Lung (tissue), 12 donors: Measurements from ENCODE around the gene CENPT. TPM values are rescaled to one million over a fixed set of nuclear protein-coding genes. Genes with fewer than 3 reads are reported as not detected.

Experiments
- ATAC-seq: fragments of 200-7000 bp; cut with Tn5 transposase; one replicate; pipeline ENCODE4 v1.9.1; 2020; ENCODE audit warnings: moderate number of reproducible peaks; ENCODE audit not compliant: insufficient read depth, low FRiP score
- DNase-seq, 3 donors: peaks; one replicate each; pipeline ENCODE4 v3.0.0-alpha.2; 2013 to 2017
- H3K27ac ChIP-seq, 2 donors: one replicate each; pipeline ENCODE4 v1.5.1; 2013; ENCODE audit warnings: mild to moderate bottlenecking in 2 of 2, moderate library complexity in 2 of 2, control low read depth in 1 of 2, inconsistent platforms in 1 of 2, low read depth in 1 of 2, low read length in 1 of 2
- H3K27me3 ChIP-seq, 3 donors: one replicate each; pipeline ENCODE4 v1.5.1; 2013; ENCODE audit warnings: low read length in 2 of 3; ENCODE audit not compliant: control insufficient read depth in 3 of 3, insufficient read depth in 3 of 3
- H3K36me3 ChIP-seq, 4 donors: one replicate each; pipeline ENCODE4 v1.5.1; 2013; ENCODE audit warnings: low read length in 4 of 4, mild to moderate bottlenecking in 1 of 4, moderate library complexity in 1 of 4; ENCODE audit not compliant: control insufficient read depth in 4 of 4, insufficient read depth in 4 of 4
- H3K4me1 ChIP-seq, 5 donors: one replicate each; pipeline ENCODE4 v1.5.1; 2013; ENCODE audit warnings: low read length in 5 of 5, mild to moderate bottlenecking in 2 of 5, moderate library complexity in 1 of 5; ENCODE audit not compliant: control insufficient read depth in 5 of 5, insufficient read depth in 5 of 5
- H3K4me3 ChIP-seq: one replicate; pipeline ENCODE4 v1.5.1; 2013; ENCODE audit warnings: mild to moderate bottlenecking, control low read depth, moderate library complexity
- H3K9ac ChIP-seq, 2 donors: one replicate each; pipeline ENCODE4 v1.5.1; 2013; ENCODE audit warnings: low read length in 2 of 2, control low read depth in 1 of 2; ENCODE audit not compliant: insufficient read depth in 1 of 2
- H3K9me3 ChIP-seq, 4 donors: one replicate each; pipeline ENCODE4 v1.5.1; 2013; ENCODE audit warnings: low read length in 3 of 4, mild to moderate bottlenecking in 1 of 4, moderate library complexity in 1 of 4; ENCODE audit not compliant: control insufficient read depth in 4 of 4, insufficient read depth in 3 of 4
- WGBS, 2 donors: extraction: QIAGEN DNeasy Blood & Tissue Kit; methylation state at CpG; one replicate each; pipeline ENCODE4 v1.1.7; 2013; 5-methylcytosine and 5-hydroxymethylcytosine counted together
- polyA plus RNA-seq, 2 donors: library from polyadenylated mRNA; stranded (reverse); fragments of 200-250 nt; gene quantifications; one replicate each; pipeline ENCODE4 v1.2.1, GENCODE V29; 2013
- total RNA-seq, 2 donors: library from RNA; depleted of rRNA in 1 of 2; stranded (reverse); fragments of >200 nt in 1 of 2; gene quantifications; one replicate each; pipeline ENCODE4 v1.2.1, GENCODE V29; 2014 to 2021
- TF ChIP-seq, protein P1 (sequence below): IDR thresholded peaks from 2 replicates; pipeline ENCODE4 v1.5.1; 2012; ENCODE audit warnings: mild to moderate bottlenecking; ENCODE audit errors: control extremely low read depth, extremely low read depth
- donor health status: control.
- donor health status: control.
- donor health status: Bipolar disorder and iron deficiency.
- donor health status: healthy.
- donor health status: DM: yes; HTN: yes; CAD: no.

Gene CENPT
- total and polyA plus RNA-seq, 4 donors: 28.5 to 47.5 (median 33.0) TPM

DNA sequence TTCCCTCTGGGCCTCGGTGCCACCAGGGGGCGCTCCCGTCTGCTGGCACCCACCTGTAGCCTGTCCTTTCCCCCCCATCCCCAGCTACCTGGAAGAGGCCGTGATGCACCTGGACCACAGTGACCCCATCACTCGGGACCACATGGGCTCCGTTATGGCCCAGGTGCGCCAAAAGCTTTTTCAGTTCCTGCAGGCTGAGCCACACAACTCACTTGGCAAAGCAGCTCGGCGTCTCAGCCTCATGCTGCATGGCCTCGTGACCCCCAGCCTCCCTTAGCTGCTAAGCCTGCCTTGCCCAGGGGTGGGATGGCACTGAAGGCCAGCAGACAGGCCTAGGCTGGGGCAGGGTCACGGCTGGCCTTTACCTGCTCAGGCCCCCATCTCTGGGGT lies 36.4 kb upstream of the CENPT start:
- peak overlapping the region; percentile 2 to 49 for H3K27ac ChIP-seq
- no peaks in the 10 kb centered on the region for H3K9me3 ChIP-seq
- 61 to 64% methylated on average over 11 of the region's 11 CpGs for WGBS, 2 donors
- DNase-seq (peak; percentile 22 to 59 (median 41)), ATAC-seq (peak; percentile 77)
- H3K9ac ChIP-seq: no peak overlapping the region
- no peak overlapping the region for H3K4me3 ChIP-seq
- H3K4me1 ChIP-seq: peaks cover 0 to 11% (median 3%) of the 10 kb centered on the region in 5 donors
- H3K27me3 ChIP-seq: no peaks in the 10 kb centered on the region
- TF ChIP-seq, protein P1, sequence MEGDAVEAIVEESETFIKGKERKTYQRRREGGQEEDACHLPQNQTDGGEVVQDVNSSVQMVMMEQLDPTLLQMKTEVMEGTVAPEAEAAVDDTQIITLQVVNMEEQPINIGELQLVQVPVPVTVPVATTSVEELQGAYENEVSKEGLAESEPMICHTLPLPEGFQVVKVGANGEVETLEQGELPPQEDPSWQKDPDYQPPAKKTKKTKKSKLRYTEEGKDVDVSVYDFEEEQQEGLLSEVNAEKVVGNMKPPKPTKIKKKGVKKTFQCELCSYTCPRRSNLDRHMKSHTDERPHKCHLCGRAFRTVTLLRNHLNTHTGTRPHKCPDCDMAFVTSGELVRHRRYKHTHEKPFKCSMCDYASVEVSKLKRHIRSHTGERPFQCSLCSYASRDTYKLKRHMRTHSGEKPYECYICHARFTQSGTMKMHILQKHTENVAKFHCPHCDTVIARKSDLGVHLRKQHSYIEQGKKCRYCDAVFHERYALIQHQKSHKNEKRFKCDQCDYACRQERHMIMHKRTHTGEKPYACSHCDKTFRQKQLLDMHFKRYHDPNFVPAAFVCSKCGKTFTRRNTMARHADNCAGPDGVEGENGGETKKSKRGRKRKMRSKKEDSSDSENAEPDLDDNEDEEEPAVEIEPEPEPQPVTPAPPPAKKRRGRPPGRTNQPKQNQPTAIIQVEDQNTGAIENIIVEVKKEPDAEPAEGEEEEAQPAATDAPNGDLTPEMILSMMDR: peak; percentile 68
- H3K36me3 ChIP-seq: peaks cover 10 to 57% (median 40%) of the 10 kb centered on the region in 4 donors

DNA sequence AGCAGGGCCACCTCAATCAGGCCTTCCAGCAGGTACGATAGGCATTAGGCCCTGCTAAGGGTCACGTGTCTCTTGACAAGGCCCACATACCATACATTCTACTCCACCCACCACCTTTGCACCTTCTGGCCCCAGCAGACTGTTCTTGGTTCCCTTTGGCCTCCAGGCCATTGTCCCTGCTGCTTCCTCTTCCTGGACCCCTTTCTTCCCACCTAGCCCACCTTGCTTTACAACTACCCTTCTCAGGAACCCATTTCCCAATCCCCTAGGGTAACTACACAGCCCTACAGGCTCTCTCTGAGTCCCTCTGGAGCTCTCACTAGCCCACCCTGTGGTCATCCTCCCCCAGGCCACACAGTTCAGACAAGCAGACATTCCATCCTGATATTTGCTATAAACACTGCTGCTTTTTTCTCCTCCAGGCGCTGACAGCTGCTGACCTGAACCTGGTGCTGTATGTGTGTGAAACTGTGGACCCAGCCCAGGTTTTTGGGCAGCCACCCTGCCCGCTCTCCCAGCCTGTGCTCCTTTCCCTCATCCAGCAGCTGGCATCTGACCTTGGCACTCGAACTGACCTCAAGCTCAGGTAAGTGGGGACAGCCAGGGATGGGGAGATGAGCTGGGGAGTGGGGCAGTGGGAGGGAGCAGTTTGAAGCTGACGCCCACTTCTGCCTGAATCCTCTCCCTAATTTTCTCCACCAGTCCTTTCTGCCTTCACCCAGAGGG lies 35.8 kb upstream of the CENPT start:
- DNase-seq (no peak), ATAC-seq (no peak)
- no peak overlapping the region for H3K9ac ChIP-seq
- TF ChIP-seq, protein P1: no peak
- no peak overlapping the region for H3K4me3 ChIP-seq
- no peaks in the 10 kb centered on the region for H3K9me3 ChIP-seq
- H3K27me3 ChIP-seq: no peaks in the 10 kb centered on the region
- H3K36me3 ChIP-seq: peaks cover 10 to 63% (median 46%) of the 10 kb centered on the region in 4 donors
- H3K4me1 ChIP-seq: peaks cover 0 to 11% (median 3%) of the 10 kb centered on the region in 5 donors
- 74 to 90% methylated on average over 6 of the region's 6 CpGs for WGBS, 2 donors
- peak overlapping the region in 1 of 2 donors; percentile 18 for H3K27ac ChIP-seq

DNA sequence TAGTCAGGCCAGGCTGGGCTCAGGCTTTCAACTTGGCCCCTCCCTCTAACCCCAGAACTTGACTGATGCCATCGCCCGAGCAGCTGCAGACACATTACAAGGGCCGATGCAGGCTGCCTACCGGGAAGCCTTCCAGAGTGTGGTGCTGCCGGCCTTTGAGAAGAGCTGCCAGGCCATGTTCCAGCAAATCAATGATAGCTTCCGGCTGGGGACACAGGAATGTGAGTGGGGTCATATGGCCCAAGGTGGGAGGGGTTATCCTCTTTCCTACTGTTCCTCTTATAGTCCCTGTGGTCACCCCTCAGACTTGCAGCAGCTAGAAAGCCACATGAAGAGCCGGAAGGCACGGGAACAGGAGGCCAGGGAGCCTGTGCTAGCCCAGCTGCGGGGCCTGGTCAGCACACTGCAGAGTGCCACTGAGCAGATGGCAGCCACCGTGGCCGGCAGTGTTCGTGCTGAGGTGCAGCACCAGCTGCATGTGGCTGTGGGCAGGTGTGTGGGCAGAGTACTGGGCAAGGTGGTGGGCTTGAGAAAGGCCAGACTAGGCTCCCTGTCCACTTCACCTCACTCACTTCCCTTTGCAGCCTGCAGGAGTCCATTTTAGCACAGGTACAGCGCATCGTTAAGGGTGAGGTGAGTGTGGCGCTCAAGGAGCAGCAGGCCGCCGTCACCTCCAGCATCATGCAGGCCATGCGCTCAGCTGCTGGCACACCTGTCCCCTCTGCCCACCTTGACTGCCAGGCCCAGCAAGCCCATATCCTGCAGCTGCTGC lies 35.1 kb upstream of the CENPT start:
- no peak for ATAC-seq
- H3K9ac ChIP-seq: no peak overlapping the region

More for the DNA sequence above, 35.1 kb upstream of the CENPT start:
- H3K9me3 ChIP-seq: no peaks in the 10 kb centered on the region
- H3K27ac ChIP-seq: peak overlapping the region in 1 of 2 donors; percentile 63
- H3K36me3 ChIP-seq: peaks cover 10 to 70% (median 53%) of the 10 kb centered on the region in 4 donors
- DNase-seq: no peak
- WGBS, 2 donors: 79 to 86% methylated on average over 18 of the region's 18 CpGs
- H3K4me3 ChIP-seq: no peak overlapping the region
- peaks cover 0 to 11% (median 3%) of the 10 kb centered on the region in 5 donors for H3K4me1 ChIP-seq
- TF ChIP-seq, protein P1: no peak
- H3K27me3 ChIP-seq: no peaks in the 10 kb centered on the region
